ENCODE results near the gene ADM5. TPM values are rescaled to one million over a fixed set of nuclear protein-coding genes. Genes with fewer than 3 reads are reported as not detected.
A peak's percentile ranks its signal among the peaks of the same experiment; 100 is the strongest.

The ADM5 gene, protein sequence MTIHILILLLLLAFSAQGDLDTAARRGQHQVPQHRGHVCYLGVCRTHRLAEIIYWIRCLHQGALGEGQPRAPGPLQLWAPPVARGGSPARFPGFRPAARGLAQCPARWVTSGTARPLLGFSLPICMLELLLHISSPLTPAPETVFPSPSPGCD
- total RNA-seq = under 1 TPM; 0.19 to 0.70 (median 0.51) TPM
- long read RNA-seq = 0 reads

DNA sequence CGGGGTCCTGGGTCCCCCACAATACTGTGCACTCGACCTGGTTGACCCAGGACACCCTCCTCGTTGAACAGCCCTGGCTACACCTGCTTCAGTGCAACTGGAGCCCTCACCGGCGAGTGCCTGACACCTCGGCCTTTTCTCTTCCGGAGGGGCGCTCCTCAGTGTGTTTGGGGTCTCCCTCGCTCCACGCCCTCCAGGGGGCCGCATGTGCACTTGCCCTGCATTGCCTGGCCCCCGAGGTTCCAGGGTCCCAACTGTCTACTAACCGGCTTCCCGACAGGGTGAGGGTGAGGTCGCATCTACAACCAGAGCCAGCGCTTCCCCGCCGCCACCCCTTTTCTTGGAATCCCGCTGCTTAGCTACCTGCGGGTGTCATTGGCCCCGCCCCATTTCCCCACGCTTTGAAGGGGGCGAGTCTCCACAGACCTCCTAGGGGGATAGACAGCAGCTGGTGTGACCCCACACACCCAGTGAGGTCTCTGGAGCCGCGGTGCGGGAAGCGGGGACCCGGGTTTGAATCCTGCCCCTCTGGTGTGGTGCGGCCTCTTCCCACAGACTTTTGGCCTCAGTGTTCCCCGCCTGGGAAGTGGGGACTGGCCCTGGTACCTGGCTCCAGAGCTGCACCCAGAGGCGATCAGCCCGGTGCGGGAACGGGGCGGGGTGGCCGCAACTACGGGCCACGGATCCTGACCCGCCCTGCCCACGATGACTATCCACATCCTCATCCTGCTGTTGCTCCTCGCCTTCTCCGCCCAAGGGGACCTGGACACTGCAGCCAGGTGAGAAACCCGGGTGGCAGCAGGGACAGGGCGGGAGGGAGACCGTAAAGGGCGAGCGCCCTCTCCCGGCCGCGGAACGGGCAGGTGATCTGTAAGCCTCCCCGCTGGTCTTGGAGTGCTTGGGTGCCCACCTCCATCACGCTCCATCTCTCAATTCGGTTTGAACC, at the start of gene ADM5:
TSS of gene ADM5 (plus strand) at position 462 of the 946 bp plus-strand sequence. CDS start at position 706, 244 bp downstream.
- WGBS (ENCODE audit: insufficient coverage, low coverage, low lambda C conversion rate, missing lambda C conversion rate) = 28% methylated on average over 18 of the region's 54 CpGs
- ATAC-seq = peak; percentile 61 to 69 (median 64)
- peak within 1 kb of the TSS in 2 of 3 donors; percentile 21 to 54 for H3K27ac ChIP-seq
- peak in 1 of 3 donors; percentile 71 for DNase-seq
- H3K36me3 ChIP-seq = peaks cover 0 to 13% (median 4%) of the 10 kb centered on the region in 4 donors
- peak within 1 kb of the TSS; percentile 23 to 39 (median 24) for H3K4me3 ChIP-seq
- H3K27me3 ChIP-seq = no peaks in the 10 kb centered on the region
- intact Hi-C loops (cut with DNase I) = loop anchor here in 1 of 2 donors (10.0 kb wide), 1 partner anchor 115 kb away; no protein-coding TSS in a partner anchor
- TF ChIP-seq, protein P1, sequence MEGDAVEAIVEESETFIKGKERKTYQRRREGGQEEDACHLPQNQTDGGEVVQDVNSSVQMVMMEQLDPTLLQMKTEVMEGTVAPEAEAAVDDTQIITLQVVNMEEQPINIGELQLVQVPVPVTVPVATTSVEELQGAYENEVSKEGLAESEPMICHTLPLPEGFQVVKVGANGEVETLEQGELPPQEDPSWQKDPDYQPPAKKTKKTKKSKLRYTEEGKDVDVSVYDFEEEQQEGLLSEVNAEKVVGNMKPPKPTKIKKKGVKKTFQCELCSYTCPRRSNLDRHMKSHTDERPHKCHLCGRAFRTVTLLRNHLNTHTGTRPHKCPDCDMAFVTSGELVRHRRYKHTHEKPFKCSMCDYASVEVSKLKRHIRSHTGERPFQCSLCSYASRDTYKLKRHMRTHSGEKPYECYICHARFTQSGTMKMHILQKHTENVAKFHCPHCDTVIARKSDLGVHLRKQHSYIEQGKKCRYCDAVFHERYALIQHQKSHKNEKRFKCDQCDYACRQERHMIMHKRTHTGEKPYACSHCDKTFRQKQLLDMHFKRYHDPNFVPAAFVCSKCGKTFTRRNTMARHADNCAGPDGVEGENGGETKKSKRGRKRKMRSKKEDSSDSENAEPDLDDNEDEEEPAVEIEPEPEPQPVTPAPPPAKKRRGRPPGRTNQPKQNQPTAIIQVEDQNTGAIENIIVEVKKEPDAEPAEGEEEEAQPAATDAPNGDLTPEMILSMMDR (IDR thresholded peaks at IDR 0.05) = peak; percentile 23 to 60 (median 56)
- no peak for TF ChIP-seq POLR2A (IDR thresholded peaks at IDR 0.05)
- no peaks in the 10 kb centered on the region for H3K9me3 ChIP-seq
- H3K4me1 ChIP-seq = peaks cover 0 to 17% (median 2%) of the 10 kb centered on the region in 4 donors

DNA sequence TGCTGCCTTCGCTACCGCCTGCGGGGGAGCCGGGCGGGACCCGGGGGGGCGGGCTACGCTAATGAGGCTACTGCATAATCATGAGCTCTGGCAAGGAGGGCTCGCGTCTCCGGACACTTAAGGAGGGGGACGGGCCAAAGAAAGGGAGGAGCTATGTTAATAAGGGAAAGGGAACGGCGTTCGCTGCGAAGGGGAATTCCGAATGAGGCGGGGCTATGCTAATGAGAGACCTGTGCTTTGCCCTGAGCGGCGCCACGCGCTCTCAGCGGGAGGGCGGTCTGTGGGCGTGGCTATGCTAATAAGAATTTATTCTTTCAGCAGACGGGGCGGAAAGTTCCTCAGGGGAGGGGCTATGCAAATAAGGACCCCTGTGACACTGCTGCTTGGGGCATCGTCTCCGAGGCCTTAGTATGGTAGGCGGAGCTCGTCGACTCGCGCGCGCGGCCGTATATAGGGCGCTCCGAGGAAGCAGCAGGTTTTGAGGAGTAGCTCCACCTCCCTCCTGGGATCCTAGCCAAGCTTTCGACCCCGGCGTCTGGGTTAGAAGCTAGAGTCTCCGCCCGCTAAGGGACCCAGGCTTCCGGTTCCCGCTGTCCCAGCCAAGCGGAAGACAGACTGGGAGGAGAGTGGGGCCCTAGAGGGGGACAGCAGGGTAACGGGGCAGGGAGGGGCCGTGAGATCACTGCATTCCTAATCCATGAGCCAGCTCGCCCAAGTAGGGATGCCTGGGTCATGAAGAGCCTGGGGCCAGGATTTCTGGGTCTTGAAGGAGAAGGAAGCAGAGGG, 49.1 kb upstream of the ADM5 start, which contains the start of gene RRAS:
TSS of gene RRAS (minus strand) at position 31 of the 786 bp plus-strand sequence. CDS start 45 bp downstream, outside the sequence.
- Histone ChIP-seq H3K27ac (peak within 1 kb of the TSS; percentile 86 to 98 (median 93)), H3K27me3 (no peaks in the 10 kb centered on the region), H3K4me3 (peak within 1 kb of the TSS; percentile 40 to 93 (median 58)), H3K4me1 (peaks cover 0 to 15% (median 8%) of the 10 kb centered on the region in 4 donors), H3K36me3 (peaks cover 0 to 4% (median 0%) of the 10 kb centered on the region in 4 donors), H3K9me3 (no peaks in the 10 kb centered on the region)
- TF ChIP-seq, protein P1 (IDR thresholded peaks at IDR 0.05) = no peak
- TF ChIP-seq POLR2A (IDR thresholded peaks at IDR 0.05) = peak; percentile 92
- DNase-seq = peak; percentile 100
- peak; percentile 67 to 82 (median 78) for ATAC-seq
- WGBS (ENCODE audit: insufficient coverage, low coverage, low lambda C conversion rate, missing lambda C conversion rate) = under 1% methylated on average over 29 of the region's 51 CpGs
- intact Hi-C loops (cut with DNase I) = no loop called here

DNA sequence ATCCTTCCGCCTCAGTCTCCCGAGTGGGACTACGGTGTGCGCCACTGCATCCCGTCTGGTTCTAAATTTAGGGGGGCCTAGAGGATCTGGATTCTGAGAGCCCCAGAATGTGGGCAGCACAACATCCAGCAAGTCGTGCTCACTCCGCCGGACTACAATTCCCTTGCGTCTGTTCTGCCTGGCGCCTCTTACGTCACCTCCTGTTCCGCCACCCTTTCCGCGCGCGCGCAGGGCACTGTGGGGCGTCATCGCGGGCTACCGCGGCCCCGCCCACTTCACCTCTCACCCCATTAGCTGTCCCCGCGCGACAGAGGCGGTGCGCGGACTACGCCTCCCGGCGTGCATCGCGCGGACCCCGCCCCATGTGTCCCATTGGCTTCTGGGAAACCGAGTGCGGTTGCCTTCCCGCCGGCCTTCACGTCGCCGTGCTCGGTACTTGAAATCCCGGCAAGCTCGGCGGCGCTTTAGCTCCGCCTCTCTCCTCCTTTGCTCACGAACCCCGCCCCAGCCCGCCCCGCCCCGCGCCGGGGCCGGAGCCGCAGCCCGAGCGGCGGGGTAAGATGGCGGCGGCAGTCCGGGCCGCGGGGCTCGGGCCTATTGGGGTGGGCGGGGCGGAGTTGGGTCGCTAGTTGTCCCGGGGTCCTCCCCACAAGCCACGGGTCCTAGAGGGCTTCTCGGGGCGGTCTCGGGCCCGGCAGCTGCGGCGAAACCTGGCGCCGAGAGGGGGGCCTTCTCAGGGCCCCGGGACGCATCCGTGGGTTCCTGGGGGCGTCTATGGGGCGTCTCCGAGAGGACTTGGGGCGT, 47.5 kb upstream of the ADM5 start, which contains the start of gene SCAF1:
TSS of gene SCAF1 (plus strand) at position 522 of the 804 bp plus-strand sequence. CDS start 2,818 bp downstream, outside the sequence.
- ATAC-seq (peak; percentile 73 to 81 (median 81)), DNase-seq (peak; percentile 99)
- no peaks in the 10 kb centered on the region for H3K27me3 ChIP-seq
- intact Hi-C loops (cut with DNase I) = no loop called here
- TF ChIP-seq, protein P1 (IDR thresholded peaks at IDR 0.05) = no peak
- TF ChIP-seq POLR2A (IDR thresholded peaks at IDR 0.05) = peak; percentile 90
- peak within 1 kb of the TSS; percentile 93 to 96 (median 96) for H3K4me3 ChIP-seq
- H3K9me3 ChIP-seq = no peaks in the 10 kb centered on the region
- H3K36me3 ChIP-seq = peaks cover 0 to 13% (median 2%) of the 10 kb centered on the region in 4 donors
- peak within 1 kb of the TSS; percentile 86 to 98 (median 93) for H3K27ac ChIP-seq
- 0% methylated on average over 10 of the region's 87 CpGs for WGBS (ENCODE audit: insufficient coverage, low coverage, low lambda C conversion rate, missing lambda C conversion rate)
- H3K4me1 ChIP-seq = peaks cover 0 to 15% (median 8%) of the 10 kb centered on the region in 4 donors

Measured in right lobe of liver (tissue), 6 donors.